ENCODE results near the gene MAP2K5. TPM values are rescaled to one million over a fixed set of nuclear protein-coding genes. Genes with fewer than 3 reads are reported as not detected.

MAP2K5 gene
- polyA plus RNA-seq, 1 donor from 2014 or later: 12.1 TPM

DNA sequence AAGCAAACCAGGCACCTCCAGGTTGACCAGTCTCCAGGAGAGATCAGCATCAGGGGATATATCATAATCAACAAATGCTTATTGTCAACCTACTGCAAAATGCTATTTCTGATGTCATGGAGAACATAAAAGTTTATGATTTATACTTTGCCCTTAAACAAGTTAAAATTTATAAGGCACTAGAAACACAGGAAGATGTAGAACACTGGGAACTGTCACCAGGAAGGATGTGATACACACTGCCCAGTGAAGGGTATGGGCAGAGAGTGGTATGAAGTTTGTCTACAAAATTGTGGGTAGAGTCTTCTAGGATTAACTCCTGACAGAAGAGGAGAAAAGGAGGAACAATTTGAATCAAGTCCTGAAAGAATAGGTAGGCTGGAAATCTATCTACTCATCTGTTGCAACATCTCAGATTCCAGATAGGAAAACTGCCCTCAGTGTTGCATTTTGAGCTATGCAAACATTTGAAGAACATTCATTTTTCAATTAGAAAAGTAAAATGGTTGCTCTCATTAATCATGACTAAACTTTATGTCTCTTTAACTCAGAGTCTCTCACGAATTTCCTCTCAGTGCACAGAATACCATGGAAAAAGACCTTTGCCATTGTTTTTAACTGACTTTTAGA, 176.9 kb downstream of the MAP2K5 start:
- H3K27ac ChIP-seq (ENCODE audit: low read length): no peak overlapping the region
- no peaks in the 10 kb centered on the region for H3K27me3 ChIP-seq (ENCODE audit: insufficient read depth, low read depth, low read length)
- H3K4me2 ChIP-seq (ENCODE audit: low read length): no peak overlapping the region
- H3K4me3 ChIP-seq (ENCODE audit: low read length): no peak overlapping the region
- H3K36me3 ChIP-seq (ENCODE audit: insufficient read depth, low read length): no peaks in the 10 kb centered on the region
- TF ChIP-seq REST (IDR thresholded peaks at IDR 0.05; ENCODE audit: borderline replicate concordance) (no peak), EP300 (conservative IDR thresholded peaks at IDR 0.05; ENCODE audit: poor library complexity, severe bottlenecking) (no peak), TAF1 (IDR thresholded peaks at IDR 0.05; ENCODE audit: low read depth) (no peak), SMC3 (conservative IDR thresholded peaks at IDR 0.05; ENCODE audit: poor library complexity) (no peak), EZH2 (IDR thresholded peaks at IDR 0.05; ENCODE audit: borderline replicate concordance, insufficient read depth, low read length, poor library complexity, severe bottlenecking) (no peak), RAD21 (conservative IDR thresholded peaks at IDR 0.05) (no peak), MXI1 (conservative IDR thresholded peaks at IDR 0.05; ENCODE audit: poor library complexity, severe bottlenecking) (no peak), POLR2AphosphoS5 (IDR thresholded peaks at IDR 0.05) (no peak)
- TF ChIP-seq, protein P1, sequence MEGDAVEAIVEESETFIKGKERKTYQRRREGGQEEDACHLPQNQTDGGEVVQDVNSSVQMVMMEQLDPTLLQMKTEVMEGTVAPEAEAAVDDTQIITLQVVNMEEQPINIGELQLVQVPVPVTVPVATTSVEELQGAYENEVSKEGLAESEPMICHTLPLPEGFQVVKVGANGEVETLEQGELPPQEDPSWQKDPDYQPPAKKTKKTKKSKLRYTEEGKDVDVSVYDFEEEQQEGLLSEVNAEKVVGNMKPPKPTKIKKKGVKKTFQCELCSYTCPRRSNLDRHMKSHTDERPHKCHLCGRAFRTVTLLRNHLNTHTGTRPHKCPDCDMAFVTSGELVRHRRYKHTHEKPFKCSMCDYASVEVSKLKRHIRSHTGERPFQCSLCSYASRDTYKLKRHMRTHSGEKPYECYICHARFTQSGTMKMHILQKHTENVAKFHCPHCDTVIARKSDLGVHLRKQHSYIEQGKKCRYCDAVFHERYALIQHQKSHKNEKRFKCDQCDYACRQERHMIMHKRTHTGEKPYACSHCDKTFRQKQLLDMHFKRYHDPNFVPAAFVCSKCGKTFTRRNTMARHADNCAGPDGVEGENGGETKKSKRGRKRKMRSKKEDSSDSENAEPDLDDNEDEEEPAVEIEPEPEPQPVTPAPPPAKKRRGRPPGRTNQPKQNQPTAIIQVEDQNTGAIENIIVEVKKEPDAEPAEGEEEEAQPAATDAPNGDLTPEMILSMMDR (IDR thresholded peaks at IDR 0.05; ENCODE audit: poor library complexity, severe bottlenecking): no peak
- H2AFZ ChIP-seq (ENCODE audit: low read depth, low read length): no peak overlapping the region
- no peaks in the 10 kb centered on the region for H4K20me1 ChIP-seq (ENCODE audit: insufficient read depth)
- no peaks in the 10 kb centered on the region for H3K79me2 ChIP-seq (replicated peaks; ENCODE audit: insufficient read depth, low read length)
- H3F3A ChIP-seq (ENCODE audit: insufficient read depth, low read length, poor library complexity, severe bottlenecking): no peaks in the 10 kb centered on the region
- no peak overlapping the region for H3K9ac ChIP-seq (ENCODE audit: low read length)
- no peaks in the 10 kb centered on the region for H3K9me3 ChIP-seq (ENCODE audit: low read length)
- no peaks in the 10 kb centered on the region for H3K9me2 ChIP-seq (ENCODE audit: insufficient read depth, low read length)

DNA sequence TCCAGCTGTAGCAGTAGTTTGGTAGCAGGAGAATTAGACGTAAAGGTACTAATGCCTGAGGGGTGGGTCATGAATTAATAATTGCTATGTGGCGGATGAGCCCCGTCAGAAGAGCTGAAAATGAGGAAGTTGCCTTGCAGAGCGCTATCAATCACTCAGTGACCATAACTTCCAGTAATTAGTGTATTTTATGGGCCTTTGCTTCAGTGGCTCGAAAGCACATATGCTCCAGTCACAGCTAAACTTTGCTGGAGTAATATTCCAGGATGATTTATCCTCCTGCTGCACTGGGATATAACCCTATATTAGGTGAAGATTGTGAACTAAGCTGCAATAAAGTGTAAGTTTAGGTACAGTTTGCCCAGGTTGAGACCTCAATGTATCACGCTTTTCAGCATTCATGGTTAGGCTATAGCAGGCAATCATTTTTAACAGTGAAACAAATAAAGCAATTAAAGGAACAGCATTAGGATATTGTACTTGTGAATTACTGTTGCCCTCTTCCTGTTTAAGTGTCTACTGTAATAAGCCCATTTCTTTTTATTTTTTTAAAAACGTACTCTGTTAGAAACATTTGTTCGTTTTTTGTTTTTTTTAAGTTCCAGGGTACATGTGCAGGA, 178.2 kb downstream of the MAP2K5 start:
- no peaks in the 10 kb centered on the region for H3K9me2 ChIP-seq (ENCODE audit: insufficient read depth, low read length)
- H3K9me3 ChIP-seq (ENCODE audit: low read length): no peaks in the 10 kb centered on the region
- H3K9ac ChIP-seq (ENCODE audit: low read length): no peak overlapping the region
- no peaks in the 10 kb centered on the region for H3F3A ChIP-seq (ENCODE audit: insufficient read depth, low read length, poor library complexity, severe bottlenecking)
- no peak overlapping the region for H3K4me3 ChIP-seq (ENCODE audit: low read length)
- no peak overlapping the region for H3K27ac ChIP-seq (ENCODE audit: low read length)
- no peak overlapping the region for H3K4me2 ChIP-seq (ENCODE audit: low read length)
- H4K20me1 ChIP-seq (ENCODE audit: insufficient read depth): no peaks in the 10 kb centered on the region
- TF ChIP-seq TAF1 (IDR thresholded peaks at IDR 0.05; ENCODE audit: low read depth): no peak
- no peak for TF ChIP-seq SMC3 (conservative IDR thresholded peaks at IDR 0.05; ENCODE audit: poor library complexity)
- TF ChIP-seq RAD21 (conservative IDR thresholded peaks at IDR 0.05): no peak
- TF ChIP-seq POLR2AphosphoS5 (IDR thresholded peaks at IDR 0.05): no peak
- TF ChIP-seq, protein P1 (IDR thresholded peaks at IDR 0.05; ENCODE audit: poor library complexity, severe bottlenecking): no peak
- TF ChIP-seq MXI1 (conservative IDR thresholded peaks at IDR 0.05; ENCODE audit: poor library complexity, severe bottlenecking): no peak
- no peak for TF ChIP-seq EP300 (conservative IDR thresholded peaks at IDR 0.05; ENCODE audit: poor library complexity, severe bottlenecking)
- no peak for TF ChIP-seq EZH2 (IDR thresholded peaks at IDR 0.05; ENCODE audit: borderline replicate concordance, insufficient read depth, low read length, poor library complexity, severe bottlenecking)
- TF ChIP-seq REST (IDR thresholded peaks at IDR 0.05; ENCODE audit: borderline replicate concordance): no peak
- no peaks in the 10 kb centered on the region for H3K79me2 ChIP-seq (replicated peaks; ENCODE audit: insufficient read depth, low read length)
- H2AFZ ChIP-seq (ENCODE audit: low read depth, low read length): no peak overlapping the region
- no peaks in the 10 kb centered on the region for H3K27me3 ChIP-seq (ENCODE audit: insufficient read depth, low read depth, low read length)
- no peaks in the 10 kb centered on the region for H3K36me3 ChIP-seq (ENCODE audit: insufficient read depth, low read length)
